K562 (cell line): ENCODE measurements around the gene HSPB1. TPM values are rescaled to one million over a fixed set of nuclear protein-coding genes. Genes with fewer than 3 reads are reported as not detected.

Experiments
- ATAC-seq: fragments of 200-7000 bp; cut with Tn5 transposase; 3 replicates; pipeline ENCODE4 v1.9.1; 2020; ENCODE audit warnings: moderate library complexity
- BruUV-seq: library from RNA; stranded (reverse); fragments of 400-500 nt; replicated peaks from 2 replicates; lab custom pipeline; 2021; lab: Mats Ljungman, UMichigan
- CTCF ChIA-PET: fragments of 300-600 bp; formaldehyde crosslinking; extraction: SDS; loops from one replicate; lab custom pipeline; 2021; ENCODE audit warnings: low intra/inter-chr PET ratio; lab: Yijun Ruan, JAX
- POLR2A ChIA-PET: fragments of 300-600, 350-650 bp; sonication (Branson Sonifier 250); formaldehyde crosslinking; extraction: SDS; loops from one replicate; lab custom pipeline; 2021; ENCODE audit warnings: antibody characterized with exemption, inconsistent platforms; lab: Yijun Ruan, JAX
- DNase-seq, 4 experiments: peaks; one replicate each; pipeline versions ENCODE4 v3.0.0 to v3.0.0-alpha.2; 2011 to 2018; ENCODE audit warnings: low spot score in 3 of 4, mixed read lengths in 3 of 4; ENCODE audit errors: extremely low read depth in 1 of 4
- FAIRE-seq: peaks from 2 replicates; lab custom pipeline; 2011; peaks lifted over from hg19 to GRCh38; lab: Jason Lieb, UNC
- H2AFZ ChIP-seq: 2 replicates; pipeline ENCODE4 v1.6.0; 2011; ENCODE audit warnings: low read depth, low read length, control low read depth, inconsistent platforms
- H3K27ac ChIP-seq: fragments of 200-600 bp; 3 replicates; pipeline ENCODE4 v1.8.0; 2011; ENCODE audit warnings: low read depth, mild to moderate bottlenecking, control low read depth, inconsistent platforms, low read length, moderate library complexity, mixed read lengths; ENCODE audit errors: extremely low read depth
- H3K27me3 ChIP-seq, 2 experiments: fragments of 300-600 bp in 1 of 2; 2 replicates in 1 of 2; 3 replicates in 1 of 2; pipeline versions ENCODE4 v1.6.0 to v1.8.0; 2011; ENCODE audit warnings: inconsistent platforms in 2 of 2, low read length in 2 of 2, mild to moderate bottlenecking in 1 of 2, mixed read lengths in 1 of 2, moderate library complexity in 1 of 2; ENCODE audit not compliant: control insufficient read depth in 2 of 2, insufficient read depth in 2 of 2
- H3K36me3 ChIP-seq: fragments of 300-600 bp; 3 replicates; pipeline ENCODE4 v1.8.0; 2011; ENCODE audit warnings: mild to moderate bottlenecking, low read length, inconsistent platforms; ENCODE audit not compliant: control insufficient read depth, insufficient read depth
- H3K4me1 ChIP-seq, 2 experiments: fragments of 200-600 bp in 1 of 2; replicated peaks in 1 of 2; 2 replicates in 1 of 2; 3 replicates in 1 of 2; pipeline versions ENCODE4 v1.5.1 to v1.8.0; 2011; ENCODE audit warnings: inconsistent platforms in 2 of 2, low read length in 2 of 2, mild to moderate bottlenecking in 1 of 2, mixed read lengths in 1 of 2, moderate library complexity in 1 of 2; ENCODE audit not compliant: control insufficient read depth in 2 of 2, insufficient read depth in 2 of 2
- H3K4me2 ChIP-seq: 2 replicates; pipeline ENCODE4 v1.6.1; 2011; ENCODE audit warnings: low read length, control low read depth, inconsistent platforms, mixed read lengths; ENCODE audit not compliant: insufficient read depth
- H3K4me3 ChIP-seq: fragments of 200-600 bp; sonication (generic), shearing (Covaris generic); 2 replicates; pipeline ENCODE4 v1.5.1; 2016; ENCODE audit warnings: control low read depth, inconsistent platforms
- H3K79me2 ChIP-seq: fragments of 200-600 bp; 3 replicates; pipeline ENCODE4 v1.8.0; 2011; ENCODE audit warnings: low read length, inconsistent platforms; ENCODE audit not compliant: control insufficient read depth, insufficient read depth
- H3K9ac ChIP-seq, 2 experiments: 2 replicates each; pipeline versions ENCODE4 v1.6.0 to v1.6.1; 2011; ENCODE audit warnings: low read depth in 2 of 2, low read length in 2 of 2, control low read depth in 1 of 2, inconsistent platforms in 1 of 2, mild to moderate bottlenecking in 1 of 2, mixed read lengths in 1 of 2; ENCODE audit not compliant: insufficient read depth in 1 of 2
- H3K9me1 ChIP-seq: one replicate; pipeline ENCODE4 v1.6.0; 2011; ENCODE audit warnings: inconsistent platforms, mild to moderate bottlenecking, low read length, moderate library complexity; ENCODE audit not compliant: control insufficient read depth, insufficient read depth
- H3K9me3 ChIP-seq: replicated peaks from 2 replicates; pipeline ENCODE4 v1.5.1; 2011; ENCODE audit warnings: low read depth, low read length, inconsistent platforms; ENCODE audit not compliant: control insufficient read depth, insufficient read depth
- H4K20me1 ChIP-seq: replicated peaks from 2 replicates; pipeline ENCODE4 v1.6.1; 2011; ENCODE audit warnings: low read length, inconsistent platforms, mixed read lengths; ENCODE audit not compliant: control insufficient read depth, insufficient read depth
- DMBX1 ChIP-seq: fragments of 250-450 bp; sonication (Bioruptor Pico); IDR thresholded peaks from 2 replicates; pipeline ENCODE4 v1.8.0; 2022; ENCODE audit warnings: inconsistent platforms, mild to moderate bottlenecking, moderate library complexity, borderline replicate concordance
- ELF1 ChIP-seq: fragments of 200-800 bp; sonication (Bioruptor generic); IDR thresholded peaks from 2 replicates; pipeline ENCODE4 v1.6.1; 2016; ENCODE audit warnings: missing genetic modification characterization, missing compliant biosample characterization
- FIP1L1 ChIP-seq: fragments of 200-400 bp; formaldehyde crosslinking; IDR thresholded peaks from 2 replicates; pipeline ENCODE4 v1.6.1; 2018; ENCODE audit warnings: mild to moderate bottlenecking, low read depth, low read length; ENCODE audit not compliant: poor library complexity, severe bottlenecking
- GATAD2B ChIP-seq: fragments of 450-650 bp; IDR thresholded peaks from 2 replicates; pipeline ENCODE4 v1.6.1; 2017; ENCODE audit warnings: mild to moderate bottlenecking, borderline replicate concordance
- HCFC1 ChIP-seq: IDR thresholded peaks from 2 replicates; pipeline ENCODE4 v1.6.1; 2012; ENCODE audit warnings: low read depth, low read length, improper control_type of control experiment
- KDM5B ChIP-seq: fragments of 200-600 bp; sonication (generic); IDR thresholded peaks from 2 replicates; pipeline ENCODE4 v1.6.1; 2012; ENCODE audit warnings: low read depth, mild to moderate bottlenecking, moderate library complexity, low read length, control low read depth, inconsistent platforms; ENCODE audit not compliant: insufficient replicate concordance
- LARP7 ChIP-seq: fragments of 450-650 bp; IDR thresholded peaks from 2 replicates; pipeline ENCODE4 v1.6.1; 2016
- MTA2 ChIP-seq: fragments of 450-650 bp; IDR thresholded peaks from 2 replicates; pipeline ENCODE4 v1.6.1; 2016; ENCODE audit warnings: low read depth
- NONO ChIP-seq, 2 experiments: fragments of 200-400 bp in 1 of 2; fragments of 450-650 bp in 1 of 2; formaldehyde crosslinking in 1 of 2; IDR thresholded peaks; 2 replicates each; pipeline ENCODE4 v1.6.1; 2017; ENCODE audit warnings: low read depth in 2 of 2, mild to moderate bottlenecking in 2 of 2, moderate library complexity in 2 of 2, low read length in 1 of 2
- SMARCA4 ChIP-seq: fragments of 450-650 bp; IDR thresholded peaks from 2 replicates; pipeline ENCODE4 v1.6.1; 2016
- SRSF7 ChIP-seq: fragments of 200-400 bp; formaldehyde crosslinking; optimal IDR thresholded peaks from 2 replicates; pipeline ENCODE3; 2017; ENCODE audit warnings: mild to moderate bottlenecking, low read depth, low read length
- ZNF224 ChIP-seq: sonication (generic); formaldehyde crosslinking; IDR thresholded peaks from 2 replicates; pipeline ENCODE4 v1.8.0; 2022; ENCODE audit warnings: mild to moderate bottlenecking, missing genetic modification reagents
- ZNF583 ChIP-seq: fragments of 250-450 bp; sonication (Bioruptor Pico); IDR thresholded peaks from 2 replicates; pipeline ENCODE4 v1.4.0; 2020
- ZNF584 ChIP-seq: fragments of 200-800 bp; sonication (Bioruptor generic); IDR thresholded peaks from 2 replicates; pipeline ENCODE4 v1.6.1; 2016; ENCODE audit warnings: low read depth, mild to moderate bottlenecking, missing genetic modification characterization, missing compliant biosample characterization
- in situ Hi-C: fragments of 300-500 bp; cut with MboI; formaldehyde crosslinking; loops from 4 replicates; pipeline ENCODE4 v1.15.0; 2018; ENCODE audit warnings: inconsistent platforms, mixed read lengths
- intact Hi-C: fragments of 100-400 bp; cut with micrococcal nuclease; formaldehyde crosslinking; loops from 2 replicates; pipeline ENCODE4 v1.14.2; 2022
- polyA plus RNA-seq, 8 experiments: library from polyadenylated mRNA; depleted of rRNA in 4 of 8; stranded (reverse) in 5 of 8; unstranded in 3 of 8; fragments of >200 nt; fragmentation: Nextera tagmentation in 2 of 8; fragmentation: Illumina TruSeq in 1 of 8; extraction: Ambion mirVana in 2 of 8; extraction: Trizol in 1 of 8; gene quantifications; 2 replicates each; pipeline versions ENCODE4 v1.2.1 to v1.2.3, GENCODE V29; 2011 to 2014; ENCODE audit warnings: inconsistent platforms in 1 of 8, missing spikeins in 1 of 8
- total RNA-seq, 7 experiments: library from RNA; depleted of rRNA in 6 of 7; stranded (reverse); fragments of >200 nt in 6 of 7; fragmentation: Illumina TruSeq in 2 of 7; extraction: Trizol in 2 of 7; gene quantifications; 2 replicates each; pipeline versions ENCODE4 v1.2.1 to v1.2.3, GENCODE V29; 2011 to 2021; ENCODE audit warnings: low replicate concordance in 1 of 7
- TF ChIP-seq, protein P1 (sequence below): fragments of 250-450 bp; sonication (Bioruptor Pico); IDR thresholded peaks from 2 replicates; pipeline ENCODE4 v1.8.0; 2021; ENCODE audit warnings: moderate library complexity, mild to moderate bottlenecking, inconsistent platforms
- TF ChIP-seq, protein P2 (sequence below): fragments of 450-650 bp; formaldehyde crosslinking; IDR thresholded peaks from 2 replicates; pipeline ENCODE4 v1.4.0; 2022; ENCODE audit warnings: missing genetic modification characterization
- TF ChIP-seq, protein P3 (sequence below): sonication (generic); formaldehyde crosslinking; IDR thresholded peaks from 2 replicates; pipeline ENCODE4 v1.8.0; 2022; ENCODE audit warnings: mild to moderate bottlenecking, low read depth, missing genetic modification reagents

The HSPB1 gene
- total and polyA plus RNA-seq, 9 of the 15 experiments (the other 6 are each of a cell fraction or from before 2014, with no cell fraction given) = 27.1 to 522 (median 138) TPM

DNA sequence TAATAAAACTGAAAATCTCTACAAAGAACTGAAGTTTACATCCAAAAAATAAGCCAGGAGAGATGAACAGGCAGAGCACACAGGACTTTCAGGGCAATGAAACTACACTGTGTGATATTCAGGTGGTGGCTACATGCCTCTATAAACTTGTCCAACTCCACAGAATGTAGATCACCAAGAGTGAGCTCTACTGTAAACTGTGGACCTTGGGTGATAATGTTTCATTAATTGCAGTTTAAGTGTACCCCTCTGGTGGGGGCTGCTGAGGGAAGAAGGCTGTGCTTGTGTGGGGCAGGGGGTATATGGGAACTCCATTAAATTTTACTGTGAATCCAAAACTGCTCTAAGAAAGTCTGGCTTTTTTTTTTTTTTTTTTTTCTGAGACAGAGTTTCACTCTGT lies 33.6 kb downstream of the HSPB1 start:
- no peak overlapping the region for H3K9ac ChIP-seq
- peaks cover 86% of the 10 kb centered on the region for H3K36me3 ChIP-seq
- H4K20me1 ChIP-seq = peaks cover 36% of the 10 kb centered on the region
- 0 out of 3 replicates have a peak overlapping the region, but pooled peaks have one; percentile 1 for H3K27ac ChIP-seq
- no TSS peak for BruUV-seq
- DNase-seq (peak in 1 of 4 experiments; percentile 10), FAIRE-seq (no peak), ATAC-seq (peak; percentile 17)
- H2AFZ ChIP-seq = no peak overlapping the region
- ChIA-PET CTCF (no interaction called here), POLR2A (interaction anchor here (0.9 to 1.5 kb wide), 4 partner anchors 12 to 37 kb away, joined by 3 to 6 read pairs (median 3); no protein-coding TSS in a partner anchor)
- H3K9me3 ChIP-seq = no peaks in the 10 kb centered on the region
- intact Hi-C loops (no loop called here), in situ Hi-C loops (no loop called here)
- H3K79me2 ChIP-seq = peaks cover 98% of the 10 kb centered on the region
- H3K9me1 ChIP-seq = no peaks in the 10 kb centered on the region
- H3K27me3 ChIP-seq = no peaks in the 10 kb centered on the region
- H3K4me2 ChIP-seq = no peak overlapping the region
- peaks cover 16 to 23% of the 10 kb centered on the region in 2 experiments; a peak in 4 of 5 replicates for H3K4me1 ChIP-seq
- TF ChIP-seq SMARCA4 = no peak
- no peak for TF ChIP-seq NONO (IDR thresholded peaks at IDR 0.05; ENCODE audit: low read depth in 2 of 2, low read length in 1 of 2)
- TF ChIP-seq ZNF224 (CRISPR knock-in tag) = no peak
- no peak for TF ChIP-seq GATAD2B
- no peak for TF ChIP-seq FIP1L1
- TF ChIP-seq HCFC1 = no peak
- TF ChIP-seq, protein P1, sequence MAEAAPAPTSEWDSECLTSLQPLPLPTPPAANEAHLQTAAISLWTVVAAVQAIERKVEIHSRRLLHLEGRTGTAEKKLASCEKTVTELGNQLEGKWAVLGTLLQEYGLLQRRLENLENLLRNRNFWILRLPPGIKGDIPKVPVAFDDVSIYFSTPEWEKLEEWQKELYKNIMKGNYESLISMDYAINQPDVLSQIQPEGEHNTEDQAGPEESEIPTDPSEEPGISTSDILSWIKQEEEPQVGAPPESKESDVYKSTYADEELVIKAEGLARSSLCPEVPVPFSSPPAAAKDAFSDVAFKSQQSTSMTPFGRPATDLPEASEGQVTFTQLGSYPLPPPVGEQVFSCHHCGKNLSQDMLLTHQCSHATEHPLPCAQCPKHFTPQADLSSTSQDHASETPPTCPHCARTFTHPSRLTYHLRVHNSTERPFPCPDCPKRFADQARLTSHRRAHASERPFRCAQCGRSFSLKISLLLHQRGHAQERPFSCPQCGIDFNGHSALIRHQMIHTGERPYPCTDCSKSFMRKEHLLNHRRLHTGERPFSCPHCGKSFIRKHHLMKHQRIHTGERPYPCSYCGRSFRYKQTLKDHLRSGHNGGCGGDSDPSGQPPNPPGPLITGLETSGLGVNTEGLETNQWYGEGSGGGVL = no peak
- TF ChIP-seq ZNF584 = no peak
- TF ChIP-seq, protein P2, sequence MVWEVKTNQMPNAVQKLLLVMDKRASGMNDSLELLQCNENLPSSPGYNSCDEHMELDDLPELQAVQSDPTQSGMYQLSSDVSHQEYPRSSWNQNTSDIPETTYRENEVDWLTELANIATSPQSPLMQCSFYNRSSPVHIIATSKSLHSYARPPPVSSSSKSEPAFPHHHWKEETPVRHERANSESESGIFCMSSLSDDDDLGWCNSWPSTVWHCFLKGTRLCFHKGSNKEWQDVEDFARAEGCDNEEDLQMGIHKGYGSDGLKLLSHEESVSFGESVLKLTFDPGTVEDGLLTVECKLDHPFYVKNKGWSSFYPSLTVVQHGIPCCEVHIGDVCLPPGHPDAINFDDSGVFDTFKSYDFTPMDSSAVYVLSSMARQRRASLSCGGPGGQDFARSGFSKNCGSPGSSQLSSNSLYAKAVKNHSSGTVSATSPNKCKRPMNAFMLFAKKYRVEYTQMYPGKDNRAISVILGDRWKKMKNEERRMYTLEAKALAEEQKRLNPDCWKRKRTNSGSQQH = no peak
- no peak for TF ChIP-seq DMBX1 (CRISPR knock-in tag)
- TF ChIP-seq, protein P3, sequence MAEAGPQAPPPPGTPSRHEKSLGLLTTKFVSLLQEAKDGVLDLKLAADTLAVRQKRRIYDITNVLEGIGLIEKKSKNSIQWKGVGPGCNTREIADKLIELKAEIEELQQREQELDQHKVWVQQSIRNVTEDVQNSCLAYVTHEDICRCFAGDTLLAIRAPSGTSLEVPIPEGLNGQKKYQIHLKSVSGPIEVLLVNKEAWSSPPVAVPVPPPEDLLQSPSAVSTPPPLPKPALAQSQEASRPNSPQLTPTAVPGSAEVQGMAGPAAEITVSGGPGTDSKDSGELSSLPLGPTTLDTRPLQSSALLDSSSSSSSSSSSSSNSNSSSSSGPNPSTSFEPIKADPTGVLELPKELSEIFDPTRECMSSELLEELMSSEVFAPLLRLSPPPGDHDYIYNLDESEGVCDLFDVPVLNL (CRISPR knock-in tag) = no peak
- no peak for TF ChIP-seq MTA2
- no peak for TF ChIP-seq ZNF583 (CRISPR knock-in tag)
- TF ChIP-seq LARP7 = no peak
- no peak for TF ChIP-seq ELF1 (tag)
- no peak for TF ChIP-seq KDM5B
- TF ChIP-seq SRSF7 = no peak
- no peak overlapping the region for H3K4me3 ChIP-seq
